Esophagus (tissue), 2 donors: ENCODE data around the gene NUPR1. TPM values are rescaled to one million over a fixed set of nuclear protein-coding genes. Genes with fewer than 3 reads are reported as not detected.
"Not testable (repeated sequence)": the region's sequence is repeated elsewhere in the genome, so short reads cannot be mapped to it uniquely, and the experiment has no call there.

ENCODE experiments used
- H3K27ac ChIP-seq, 2 donors: one replicate each; pipeline ENCODE4 v1.5.1; 2013; ENCODE audit warnings: low read depth in 2 of 2, mild to moderate bottlenecking in 2 of 2, inconsistent platforms in 1 of 2, low read length in 1 of 2, moderate library complexity in 1 of 2
- H3K27me3 ChIP-seq, 2 donors: one replicate each; pipeline ENCODE4 v1.6.1; 2013; ENCODE audit warnings: low read length in 2 of 2, control low read depth in 1 of 2, mild to moderate bottlenecking in 1 of 2; ENCODE audit not compliant: insufficient read depth in 2 of 2, control insufficient read depth in 1 of 2
- H3K36me3 ChIP-seq, 2 donors: one replicate each; pipeline ENCODE4 v1.6.1; 2013; ENCODE audit warnings: low read length in 1 of 2; ENCODE audit not compliant: control insufficient read depth in 2 of 2, insufficient read depth in 2 of 2
- H3K4me1 ChIP-seq, 2 donors: one replicate each; pipeline ENCODE4 v1.6.1; 2013; ENCODE audit warnings: low read length in 1 of 2; ENCODE audit not compliant: control insufficient read depth in 2 of 2, insufficient read depth in 2 of 2
- H3K4me3 ChIP-seq, 2 donors: one replicate each; pipeline ENCODE4 v1.5.1; 2013; ENCODE audit warnings: low read length in 2 of 2, mild to moderate bottlenecking in 2 of 2, low read depth in 1 of 2, moderate library complexity in 1 of 2
- H3K9me3 ChIP-seq, 2 donors: one replicate each; pipeline ENCODE4 v1.6.1; 2013; ENCODE audit warnings: mild to moderate bottlenecking in 2 of 2, low read depth in 1 of 2, low read length in 1 of 2, moderate library complexity in 1 of 2; ENCODE audit not compliant: control insufficient read depth in 2 of 2, insufficient read depth in 1 of 2
- WGBS, 2 donors: extraction: QIAGEN DNeasy Blood & Tissue Kit; methylation state at CpG; one replicate each; pipeline ENCODE4 v1.1.7; 2013; 5-methylcytosine and 5-hydroxymethylcytosine counted together
- polyA plus RNA-seq, 2 donors: library from polyadenylated mRNA; stranded (reverse); fragments of 200-250 nt; gene quantifications; one replicate each; pipeline ENCODE4 v1.2.3, GENCODE V29; 2013
- donor health status: healthy with polysubstance abuse.
- donor health status: Bipolar disorder and iron deficiency.

NUPR1 gene
- polyA plus RNA-seq, 2 donors: 88.1 to 161 TPM

- no peaks in the 10 kb centered on the region for H3K9me3 ChIP-seq
- H3K4me1 ChIP-seq: no peaks in the 10 kb centered on the region
- H3K27ac ChIP-seq: no peak overlapping the region
- WGBS, 2 donors: 64 to 75% methylated on average over 15 of the region's 15 CpGs
- H3K4me3 ChIP-seq: no peak overlapping the region
- no peaks in the 10 kb centered on the region for H3K27me3 ChIP-seq
- peaks cover 0 to 2% of the 10 kb centered on the region in 2 donors for H3K36me3 ChIP-seq
Measured at GRCh38 chr16:28572696-28573510, 34.1 kb upstream of the NUPR1 start.

- H3K4me3 ChIP-seq: no peak overlapping the region
- no peaks in the 10 kb centered on the region for H3K27me3 ChIP-seq
- H3K36me3 ChIP-seq: peaks cover 0 to 2% of the 10 kb centered on the region in 2 donors
- H3K9me3 ChIP-seq: peaks cover 0 to 2% of the 10 kb centered on the region in 2 donors
- H3K4me1 ChIP-seq: no peaks in the 10 kb centered on the region
- no peak overlapping the region for H3K27ac ChIP-seq
- WGBS, 2 donors: 98 to 99% methylated on average over 4 of the region's 4 CpGs
Measured at GRCh38 chr16:28569968-28570752, 31.4 kb upstream of the NUPR1 start.

- Histone ChIP-seq H3K27me3 (no peaks in the 10 kb centered on the region), H3K4me1 (no peaks in the 10 kb centered on the region), H3K36me3 (no peaks in the 10 kb centered on the region), H3K27ac (no peak overlapping the region), H3K9me3 (peaks cover 0 to 2% of the 10 kb centered on the region in 2 donors), H3K4me3 (no peak overlapping the region)
- WGBS, 2 donors: 89 to 91% methylated on average over 5 of the region's 5 CpGs
Measured at GRCh38 chr16:28569021-28569420, 30.2 kb upstream of the NUPR1 start.

- H3K27ac ChIP-seq: no peak overlapping the region
- no peaks in the 10 kb centered on the region for H3K27me3 ChIP-seq
- H3K9me3 ChIP-seq: peaks cover 0 to 2% of the 10 kb centered on the region in 2 donors
- WGBS, 2 donors: 92 to 93% methylated on average over 2 of the region's 2 CpGs
- no peaks in the 10 kb centered on the region for H3K36me3 ChIP-seq
- H3K4me3 ChIP-seq: no peak overlapping the region
- H3K4me1 ChIP-seq: no peaks in the 10 kb centered on the region
Measured at GRCh38 chr16:28567292-28567691, 28.5 kb upstream of the NUPR1 start.

- H3K4me1 ChIP-seq, H3K36me3 ChIP-seq, H3K27ac ChIP-seq, H3K4me3 ChIP-seq, H3K9me3 ChIP-seq, H3K27me3 ChIP-seq: not testable (repeated sequence)
- WGBS, 2 donors: 96 to 98% methylated on average over 4 of the region's 4 CpGs
Measured at GRCh38 chr16:28566233-28566925, 27.6 kb upstream of the NUPR1 start.

- no peaks in the 10 kb centered on the region for H3K27me3 ChIP-seq
- no peak overlapping the region for H3K4me3 ChIP-seq
- H3K36me3 ChIP-seq: peaks cover 0 to 3% of the 10 kb centered on the region in 2 donors
- WGBS, 2 donors: 89 to 91% methylated on average over 6 of the region's 6 CpGs
- H3K9me3 ChIP-seq: peaks cover 0 to 2% of the 10 kb centered on the region in 2 donors
- no peak overlapping the region for H3K27ac ChIP-seq
- H3K4me1 ChIP-seq: no peaks in the 10 kb centered on the region
Measured at GRCh38 chr16:28563218-28563617, 24.4 kb upstream of the NUPR1 start.

GRCh38 chr16:28562199-28562598 lies 23.4 kb upstream of the NUPR1 start:
- H3K27ac ChIP-seq: no peak overlapping the region

GRCh38 chr16:28561557-28562187 lies 22.9 kb upstream of the NUPR1 start:
- peaks cover 0 to 2% of the 10 kb centered on the region in 2 donors for H3K9me3 ChIP-seq
- H3K36me3 ChIP-seq: peaks cover 0 to 3% of the 10 kb centered on the region in 2 donors
- H3K4me3 ChIP-seq: no peak overlapping the region
- WGBS, 2 donors: 72 to 76% methylated on average over 7 of the region's 7 CpGs
- H3K27ac ChIP-seq: no peak overlapping the region
- no peaks in the 10 kb centered on the region for H3K4me1 ChIP-seq
- no peaks in the 10 kb centered on the region for H3K27me3 ChIP-seq

More at GRCh38 chr16:28562199-28562598, 23.4 kb upstream of the NUPR1 start:
- H3K9me3 ChIP-seq: peaks cover 0 to 2% of the 10 kb centered on the region in 2 donors
- WGBS, 2 donors: 89 to 92% methylated on average over 4 of the region's 4 CpGs
- no peak overlapping the region for H3K4me3 ChIP-seq
- H3K27me3 ChIP-seq: no peaks in the 10 kb centered on the region
- no peaks in the 10 kb centered on the region for H3K4me1 ChIP-seq
- H3K36me3 ChIP-seq: peaks cover 0 to 3% of the 10 kb centered on the region in 2 donors

GRCh38 chr16:28558456-28558855 lies 19.7 kb upstream of the NUPR1 start:
- H3K4me3 ChIP-seq: no peak overlapping the region
- no peaks in the 10 kb centered on the region for H3K4me1 ChIP-seq
- H3K27ac ChIP-seq: no peak overlapping the region
- 78 to 93% methylated on average over 3 of the region's 3 CpGs for WGBS, 2 donors
- H3K9me3 ChIP-seq: no peaks in the 10 kb centered on the region
- H3K36me3 ChIP-seq: peaks cover 0 to 3% of the 10 kb centered on the region in 2 donors
- no peaks in the 10 kb centered on the region for H3K27me3 ChIP-seq
